Suprapubic skin (tissue), 4 donors: ENCODE data around the gene KCNIP4. TPM values are rescaled to one million over a fixed set of nuclear protein-coding genes. Genes with fewer than 3 reads are reported as not detected.

Experiments
- DNase-seq, 2 donors: peaks; one replicate each; pipeline ENCODE4 v3.0.0-alpha.2; 2019; ENCODE audit warnings: low spot score in 2 of 2
- H3K27ac ChIP-seq: fragments of 200-600 bp; sonication (generic); one replicate; pipeline ENCODE4 v1.5.1; 2019
- H3K27me3 ChIP-seq: fragments of 200-600 bp; sonication (generic); one replicate; pipeline ENCODE4 v1.5.1; 2019
- H3K36me3 ChIP-seq: fragments of 200-600 bp; sonication (generic); one replicate; pipeline ENCODE4 v1.5.1; 2019
- H3K4me1 ChIP-seq: fragments of 200-600 bp; sonication (generic); one replicate; pipeline ENCODE4 v1.5.1; 2019
- H3K4me3 ChIP-seq: fragments of 200-600 bp; sonication (generic); one replicate; pipeline ENCODE4 v1.5.1; 2019; ENCODE audit warnings: mild to moderate bottlenecking
- H3K9me3 ChIP-seq: fragments of 200-600 bp; sonication (generic); one replicate; pipeline ENCODE4 v1.5.1; 2019
- EP300 ChIP-seq: sonication (generic); formaldehyde crosslinking; IDR thresholded peaks from one replicate; pipeline ENCODE4 v1.6.1; 2017; ENCODE audit warnings: antibody characterized with exemption
- POLR2A ChIP-seq, 2 donors: fragments of 450-650 bp; IDR thresholded peaks; one replicate each; pipeline ENCODE4 v1.6.1; 2017; ENCODE audit warnings: antibody characterized with exemption in 2 of 2, mild to moderate bottlenecking in 2 of 2, moderate library complexity in 2 of 2
- POLR2AphosphoS5 ChIP-seq, 3 donors: sonication (generic); formaldehyde crosslinking; IDR thresholded peaks; one replicate each; pipeline ENCODE4 v1.6.1; 2017; ENCODE audit warnings: antibody characterized with exemption in 3 of 3
- WGBS: methylation state at CpG from one replicate; pipeline ENCODE4 v1.1.5; 2018; 5-methylcytosine and 5-hydroxymethylcytosine counted together
- total RNA-seq, 4 donors: library from RNA; depleted of rRNA; stranded (reverse); fragments of >200 nt; gene quantifications; one replicate each; pipeline ENCODE4 v1.1.0, GENCODE V29; 2016
- TF ChIP-seq, protein P1 (sequence below), 2 donors: fragments of 200-600 bp in 1 of 2; fragments of 450-650 bp in 1 of 2; sonication (generic) in 1 of 2; IDR thresholded peaks; one replicate each; pipeline ENCODE4 v1.5.1; 2016 to 2019; ENCODE audit warnings: antibody characterized with exemption in 2 of 2, mild to moderate bottlenecking in 1 of 2, moderate library complexity in 1 of 2

The KCNIP4 gene
- total RNA-seq, 4 donors from 2014 or later = not detected

DNA sequence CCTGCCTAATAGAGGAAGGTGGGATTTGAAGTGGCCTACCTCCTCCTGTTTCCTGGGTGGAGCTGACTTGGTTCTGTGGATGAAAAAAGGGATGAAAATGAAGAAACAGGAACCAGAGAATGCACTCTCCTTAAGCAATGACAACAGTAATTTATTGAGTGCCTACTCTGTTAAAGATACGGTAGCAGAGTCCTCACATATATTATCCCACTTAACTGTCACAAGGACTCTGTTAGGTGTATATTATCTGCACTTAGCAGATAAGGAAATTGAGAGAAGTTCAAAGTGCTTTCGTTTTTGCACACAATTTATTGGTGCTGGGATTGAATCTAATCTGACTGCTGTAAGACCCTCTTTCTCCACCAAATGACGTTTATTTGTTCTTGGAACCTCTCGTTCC lies 947.1 kb downstream of the KCNIP4 start:
- Histone ChIP-seq H3K4me1 (no peaks in the 10 kb centered on the region), H3K27ac (no peak overlapping the region), H3K4me3 (no peak overlapping the region), H3K27me3 (no peaks in the 10 kb centered on the region), H3K9me3 (no peaks in the 10 kb centered on the region), H3K36me3 (no peaks in the 10 kb centered on the region)
- DNase-seq = no peak
- TF ChIP-seq POLR2AphosphoS5 (IDR thresholded peaks at IDR 0.05) (no peak), POLR2A (IDR thresholded peaks at IDR 0.05) (no peak), EP300 (no peak)
- TF ChIP-seq, protein P1, sequence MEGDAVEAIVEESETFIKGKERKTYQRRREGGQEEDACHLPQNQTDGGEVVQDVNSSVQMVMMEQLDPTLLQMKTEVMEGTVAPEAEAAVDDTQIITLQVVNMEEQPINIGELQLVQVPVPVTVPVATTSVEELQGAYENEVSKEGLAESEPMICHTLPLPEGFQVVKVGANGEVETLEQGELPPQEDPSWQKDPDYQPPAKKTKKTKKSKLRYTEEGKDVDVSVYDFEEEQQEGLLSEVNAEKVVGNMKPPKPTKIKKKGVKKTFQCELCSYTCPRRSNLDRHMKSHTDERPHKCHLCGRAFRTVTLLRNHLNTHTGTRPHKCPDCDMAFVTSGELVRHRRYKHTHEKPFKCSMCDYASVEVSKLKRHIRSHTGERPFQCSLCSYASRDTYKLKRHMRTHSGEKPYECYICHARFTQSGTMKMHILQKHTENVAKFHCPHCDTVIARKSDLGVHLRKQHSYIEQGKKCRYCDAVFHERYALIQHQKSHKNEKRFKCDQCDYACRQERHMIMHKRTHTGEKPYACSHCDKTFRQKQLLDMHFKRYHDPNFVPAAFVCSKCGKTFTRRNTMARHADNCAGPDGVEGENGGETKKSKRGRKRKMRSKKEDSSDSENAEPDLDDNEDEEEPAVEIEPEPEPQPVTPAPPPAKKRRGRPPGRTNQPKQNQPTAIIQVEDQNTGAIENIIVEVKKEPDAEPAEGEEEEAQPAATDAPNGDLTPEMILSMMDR (IDR thresholded peaks at IDR 0.05) = no peak
- WGBS = 36% methylated on average over 4 of the region's 4 CpGs

DNA sequence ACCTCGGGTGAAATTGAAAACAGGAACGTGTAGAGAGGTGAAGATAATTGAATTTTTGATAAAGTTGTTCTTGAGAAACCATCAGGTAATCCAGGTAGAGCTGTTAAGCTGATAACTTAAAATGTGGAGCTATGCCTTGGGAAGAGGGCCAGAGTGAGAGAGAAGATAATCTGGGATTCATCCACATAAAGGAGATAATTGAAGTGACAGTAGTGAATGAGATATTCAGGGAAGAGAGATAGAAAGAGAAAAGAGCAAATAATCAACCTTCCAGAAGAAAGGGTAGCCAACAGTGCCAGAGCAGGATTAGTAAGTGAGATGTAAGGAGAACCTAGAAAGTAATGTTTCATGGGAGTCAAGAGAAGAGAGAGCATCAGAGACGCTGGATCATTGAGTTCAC lies 950.7 kb downstream of the KCNIP4 start:
- H3K9me3 ChIP-seq = no peaks in the 10 kb centered on the region
- H3K27ac ChIP-seq = no peak overlapping the region
- no peaks in the 10 kb centered on the region for H3K27me3 ChIP-seq
- 72% methylated on average over 3 of the region's 3 CpGs for WGBS
- H3K4me3 ChIP-seq = no peak overlapping the region
- no peaks in the 10 kb centered on the region for H3K36me3 ChIP-seq
- DNase-seq = no peak
- no peak for TF ChIP-seq POLR2A (IDR thresholded peaks at IDR 0.05)
- TF ChIP-seq EP300 = no peak
- TF ChIP-seq, protein P1 (IDR thresholded peaks at IDR 0.05) = no peak
- TF ChIP-seq POLR2AphosphoS5 (IDR thresholded peaks at IDR 0.05) = no peak
- H3K4me1 ChIP-seq = no peaks in the 10 kb centered on the region

DNA sequence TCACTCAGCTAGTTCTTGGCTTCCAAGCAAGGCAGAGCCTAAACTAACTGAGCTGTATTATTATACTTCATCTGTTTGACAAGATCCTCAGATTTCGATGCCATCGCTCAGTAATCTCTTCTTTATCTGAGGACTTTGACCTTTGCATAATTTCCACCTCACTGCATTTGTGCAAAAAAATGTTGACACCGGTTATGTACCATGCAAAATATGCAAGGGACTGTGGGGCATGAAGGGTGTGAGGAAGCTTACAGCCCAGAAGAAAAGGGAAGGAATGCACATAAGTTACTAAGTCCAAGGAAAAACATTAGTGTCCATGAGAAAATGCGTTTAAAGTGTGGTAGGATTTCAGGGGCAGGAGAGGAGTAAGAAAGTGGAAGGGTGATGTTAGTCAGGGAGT lies 953.0 kb downstream of the KCNIP4 start:
- Histone ChIP-seq H3K36me3 (no peaks in the 10 kb centered on the region), H3K27me3 (no peaks in the 10 kb centered on the region), H3K9me3 (no peaks in the 10 kb centered on the region), H3K4me1 (no peaks in the 10 kb centered on the region), H3K27ac (no peak overlapping the region), H3K4me3 (no peak overlapping the region)
- 84% methylated on average over 4 of the region's 4 CpGs for WGBS
- TF ChIP-seq, protein P1 (IDR thresholded peaks at IDR 0.05) = no peak
- TF ChIP-seq POLR2AphosphoS5 (IDR thresholded peaks at IDR 0.05) = no peak
- no peak for TF ChIP-seq EP300
- TF ChIP-seq POLR2A (IDR thresholded peaks at IDR 0.05) = no peak
- DNase-seq = no peak

DNA sequence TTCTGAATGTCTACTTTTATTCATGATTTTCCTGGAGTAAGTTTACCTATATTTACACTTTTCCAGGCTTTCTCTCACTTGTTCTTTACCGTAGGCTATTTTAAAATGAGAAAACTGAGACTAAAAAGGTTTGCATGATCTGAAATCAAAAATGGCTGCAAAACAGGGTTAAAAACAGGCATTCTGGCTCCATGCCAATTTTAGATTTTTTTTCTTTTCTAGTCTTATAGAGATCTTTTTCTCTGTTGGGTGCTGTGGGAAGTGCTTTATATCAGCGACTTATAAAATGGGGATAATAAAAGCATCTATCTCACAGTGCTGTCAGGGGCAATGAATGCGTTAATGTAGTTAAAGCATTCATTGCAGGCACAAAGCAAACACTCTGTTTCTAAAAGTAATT lies 953.6 kb downstream of the KCNIP4 start:
- Histone ChIP-seq H3K9me3 (no peaks in the 10 kb centered on the region), H3K4me3 (no peak overlapping the region), H3K27ac (no peak overlapping the region), H3K4me1 (no peaks in the 10 kb centered on the region), H3K36me3 (no peaks in the 10 kb centered on the region), H3K27me3 (no peaks in the 10 kb centered on the region)
- no peak for TF ChIP-seq POLR2AphosphoS5 (IDR thresholded peaks at IDR 0.05)
- TF ChIP-seq, protein P1 (IDR thresholded peaks at IDR 0.05) = no peak
- TF ChIP-seq EP300 = no peak
- TF ChIP-seq POLR2A (IDR thresholded peaks at IDR 0.05) = no peak
- 78% methylated on average over 3 of the region's 3 CpGs for WGBS
- DNase-seq = no peak

DNA sequence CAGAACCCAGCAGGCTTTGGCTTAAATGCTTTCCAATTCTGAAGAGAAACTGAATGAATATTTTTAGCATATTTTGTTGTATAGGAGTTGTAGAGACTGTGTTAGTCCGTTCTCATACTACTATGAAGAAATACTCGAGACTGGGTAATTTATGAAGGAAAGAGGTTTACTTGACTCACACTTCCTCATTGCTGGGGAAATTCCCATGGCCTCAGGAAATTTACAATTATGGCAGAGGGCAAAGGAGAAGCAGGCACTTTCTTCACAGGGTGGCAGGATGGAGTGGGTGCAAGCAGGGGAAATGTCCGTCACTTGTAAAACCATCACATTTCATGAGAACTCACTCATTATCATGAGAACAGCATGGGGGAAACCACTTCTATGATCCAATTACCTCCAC lies 956.6 kb downstream of the KCNIP4 start:
- DNase-seq = no peak
- no peak overlapping the region for H3K4me3 ChIP-seq
- H3K36me3 ChIP-seq = no peaks in the 10 kb centered on the region
- H3K27me3 ChIP-seq = no peaks in the 10 kb centered on the region
- H3K27ac ChIP-seq = no peak overlapping the region
- TF ChIP-seq, protein P1 (IDR thresholded peaks at IDR 0.05) = no peak
- TF ChIP-seq POLR2A (IDR thresholded peaks at IDR 0.05) (no peak), POLR2AphosphoS5 (IDR thresholded peaks at IDR 0.05) (no peak), EP300 (no peak)
- no peaks in the 10 kb centered on the region for H3K4me1 ChIP-seq
- 48% methylated on average over 3 of the region's 3 CpGs for WGBS
- H3K9me3 ChIP-seq = no peaks in the 10 kb centered on the region
